Left hindlimb (tissue), 1 donor: ENCODE results near the gene PPP1R12B.
"Not testable (repeated sequence)": the region's sequence is repeated elsewhere in the genome, so short reads cannot be mapped to it uniquely, and the experiment has no call there.

Source experiments
- DNase-seq: peaks from one replicate; pipeline ENCODE4 v3.0.0-alpha.2; 2018

The PPP1R12B gene

GRCh38 chr1:202406896-202407295, 58.4 kb downstream of the PPP1R12B start:
- DNase-seq = not testable (repeated sequence)

GRCh38 chr1:202407378-202407777, 58.9 kb downstream of the PPP1R12B start:
- DNase-seq = not testable (repeated sequence)

GRCh38 chr1:202410251-202410650, 61.8 kb downstream of the PPP1R12B start:
- DNase-seq = not testable (repeated sequence)

- DNase-seq = not testable (repeated sequence)
These were observed 62.4 kb downstream of the PPP1R12B start for GRCh38 chr1:202410854-202411357.

- no peak for DNase-seq
These were observed 62.9 kb downstream of the PPP1R12B start for GRCh38 chr1:202411422-202411821.

GRCh38 chr1:202412421-202412820, 63.9 kb downstream of the PPP1R12B start:
- DNase-seq = not testable (repeated sequence)

GRCh38 chr1:202416641-202417040, 68.1 kb downstream of the PPP1R12B start:
- no peak for DNase-seq

GRCh38 chr1:202417141-202417540, 68.6 kb downstream of the PPP1R12B start:
- DNase-seq = not testable (repeated sequence)

GRCh38 chr1:202417762-202418201, 69.3 kb downstream of the PPP1R12B start:
- not testable (repeated sequence) for DNase-seq

GRCh38 chr1:202419731-202420130, 71.2 kb downstream of the PPP1R12B start:
- not testable (repeated sequence) for DNase-seq

GRCh38 chr1:202420422-202421094, 72.1 kb downstream of the PPP1R12B start:
- not testable (repeated sequence) for DNase-seq

GRCh38 chr1:202422709-202423108, 74.2 kb downstream of the PPP1R12B start:
- DNase-seq = not testable (repeated sequence)

GRCh38 chr1:202424260-202424659, 75.8 kb downstream of the PPP1R12B start:
- not testable (repeated sequence) for DNase-seq

GRCh38 chr1:202430111-202430510, 81.6 kb downstream of the PPP1R12B start:
- DNase-seq = not testable (repeated sequence)

- not testable (repeated sequence) for DNase-seq
These were observed 83.8 kb downstream of the PPP1R12B start for GRCh38 chr1:202432338-202432737.

GRCh38 chr1:202433155-202434043, 84.9 kb downstream of the PPP1R12B start:
- no peak for DNase-seq

GRCh38 chr1:202434059-202434458, 85.6 kb downstream of the PPP1R12B start:
- DNase-seq = no peak

GRCh38 chr1:202438393-202439174, 90.1 kb downstream of the PPP1R12B start:
- no peak for DNase-seq

GRCh38 chr1:202439308-202439707, 90.8 kb downstream of the PPP1R12B start:
- DNase-seq = no peak

GRCh38 chr1:202448140-202448539, 99.6 kb downstream of the PPP1R12B start:
- DNase-seq = not testable (repeated sequence)

GRCh38 chr1:202451641-202452040, 103.1 kb downstream of the PPP1R12B start:
- not testable (repeated sequence) for DNase-seq

GRCh38 chr1:202452508-202452907, 104.0 kb downstream of the PPP1R12B start:
- no peak for DNase-seq
